H1 (cell line): Measurements from ENCODE around the gene GALNT4. TPM values are rescaled to one million over a fixed set of nuclear protein-coding genes. Genes with fewer than 3 reads are reported as not detected.

Experiments
- CTCF ChIA-PET: fragments of 300-600 bp; sonication (Branson Sonifier 250); formaldehyde crosslinking; loops from one replicate; lab custom pipeline; 2021; ENCODE audit not compliant: partially characterized antibody; lab: Charles Lee
- POLR2A ChIA-PET: fragments of 300-600 bp; sonication (Branson Sonifier 250); formaldehyde crosslinking; loops from one replicate; lab custom pipeline; 2021; ENCODE audit warnings: inconsistent platforms; ENCODE audit not compliant: partially characterized antibody; lab: Charles Lee
- DNase-seq, 2 experiments: peaks; one replicate each; pipeline versions ENCODE4 v3.0.0 to v3.0.0-alpha.2; 2010 to 2022; ENCODE audit warnings: low spot score in 2 of 2, low read depth in 1 of 2, mixed read lengths in 1 of 2
- FAIRE-seq: peaks from 2 replicates; lab custom pipeline; 2011; peaks lifted over from hg19 to GRCh38; lab: Jason Lieb, UNC
- H2AFZ ChIP-seq: 2 replicates; pipeline ENCODE4 v1.8.1; 2012; ENCODE audit warnings: low read length, inconsistent platforms
- H2AK5ac ChIP-seq: 2 replicates; pipeline ENCODE4 v1.6.1; 2013; ENCODE audit warnings: low read depth, low read length
- H2BK120ac ChIP-seq: replicated peaks from 2 replicates; pipeline ENCODE3; 2013; ENCODE audit warnings: low read depth, low read length, inconsistent platforms
- H2BK12ac ChIP-seq: 2 replicates; pipeline ENCODE4 v1.6.1; 2013; ENCODE audit warnings: low read depth, low read length
- H2BK15ac ChIP-seq: 2 replicates; pipeline ENCODE4 v1.6.1; 2013; ENCODE audit warnings: low read length
- H2BK20ac ChIP-seq: 2 replicates; pipeline ENCODE4 v1.6.1; 2013; ENCODE audit warnings: low read length
- H2BK5ac ChIP-seq: 2 replicates; pipeline ENCODE4 v1.6.1; 2013; ENCODE audit warnings: low read depth, low read length
- H3K14ac ChIP-seq: 2 replicates; pipeline ENCODE4 v1.6.1; 2013; ENCODE audit warnings: inconsistent platforms; ENCODE audit not compliant: insufficient read length
- H3K18ac ChIP-seq: 2 replicates; pipeline ENCODE4 v1.6.1; 2013; ENCODE audit warnings: low read length; ENCODE audit errors: extremely low read depth
- H3K23ac ChIP-seq: 2 replicates; pipeline ENCODE4 v1.6.1; 2013; ENCODE audit warnings: inconsistent platforms; ENCODE audit not compliant: insufficient read length
- H3K23me2 ChIP-seq: 2 replicates; pipeline ENCODE4 v1.6.1; 2013; ENCODE audit warnings: low read depth, low read length
- H3K27ac ChIP-seq: 2 replicates; pipeline ENCODE4 v1.6.1; 2011; ENCODE audit warnings: low read depth, low read length, inconsistent platforms
- H3K27me3 ChIP-seq, 4 experiments: replicated peaks in 1 of 4; 1 replicate in 1 of 4; 2 replicates in 3 of 4; pipeline versions ENCODE4 v1.6.1 to v1.8.1; 2011 to 2013; ENCODE audit warnings: low read length in 3 of 4, mild to moderate bottlenecking in 3 of 4, inconsistent platforms in 2 of 4, mixed read lengths in 2 of 4, moderate library complexity in 1 of 4; ENCODE audit not compliant: control insufficient read depth in 3 of 4, insufficient read depth in 3 of 4; ENCODE audit errors: extremely low read depth in 1 of 4
- H3K36me3 ChIP-seq, 4 experiments: 2 replicates each; pipeline versions ENCODE4 v1.6.1 to v1.8.1; 2011 to 2013; ENCODE audit warnings: mild to moderate bottlenecking in 4 of 4, low read length in 3 of 4, moderate library complexity in 2 of 4, control low read depth in 1 of 4, inconsistent platforms in 1 of 4; ENCODE audit not compliant: insufficient read depth in 4 of 4, control insufficient read depth in 2 of 4
- H3K4ac ChIP-seq: replicated peaks from 2 replicates; pipeline ENCODE3; 2013; ENCODE audit warnings: low read length, low read depth, mixed read lengths, inconsistent platforms; ENCODE audit not compliant: insufficient read length
- H3K4me1 ChIP-seq, 4 experiments: replicated peaks in 1 of 4; 1 replicate in 1 of 4; 2 replicates in 3 of 4; pipeline versions ENCODE4 v1.6.1 to v1.8.1; 2011 to 2013; ENCODE audit warnings: low read length in 3 of 4, inconsistent platforms in 2 of 4, mixed read lengths in 1 of 4; ENCODE audit not compliant: insufficient read depth in 4 of 4, control insufficient read depth in 3 of 4
- H3K4me2 ChIP-seq, 2 experiments: 2 replicates each; pipeline versions ENCODE4 v1.6.1 to v1.8.1; 2011 to 2013; ENCODE audit warnings: low read depth in 2 of 2, low read length in 2 of 2, control low read depth in 1 of 2, inconsistent platforms in 1 of 2, mild to moderate bottlenecking in 1 of 2; ENCODE audit not compliant: insufficient read depth in 1 of 2
- H3K4me3 ChIP-seq, 4 experiments: fragments of 200-600, 300-600 bp in 1 of 4; sonication (generic), shearing (Covaris generic), sonication (Bioruptor Twin) in 1 of 4; 2 replicates each; pipeline versions ENCODE4 v1.5.1 to v1.8.1; 2011 to 2016; ENCODE audit warnings: low read length in 4 of 4, low read depth in 3 of 4, control low read depth in 2 of 4, inconsistent platforms in 2 of 4, mild to moderate bottlenecking in 2 of 4, mixed read lengths in 1 of 4, moderate library complexity in 1 of 4; ENCODE audit not compliant: insufficient read depth in 2 of 4; ENCODE audit errors: extremely low read depth in 1 of 4
- H3K56ac ChIP-seq: replicated peaks from 2 replicates; pipeline ENCODE3; 2013; ENCODE audit warnings: low read depth, mild to moderate bottlenecking, mixed read lengths, low read length, inconsistent platforms; ENCODE audit not compliant: insufficient read length
- H3K79me1 ChIP-seq: 2 replicates; pipeline ENCODE4 v1.6.1; 2013; ENCODE audit warnings: low read depth, low read length, control low read depth
- H3K79me2 ChIP-seq, 2 experiments: 2 replicates each; pipeline versions ENCODE4 v1.6.1 to v1.8.1; 2012 to 2013; ENCODE audit warnings: low read length in 2 of 2, mild to moderate bottlenecking in 2 of 2, inconsistent platforms in 1 of 2; ENCODE audit not compliant: insufficient read depth in 2 of 2, control insufficient read depth in 1 of 2
- H3K9ac ChIP-seq, 4 experiments: replicated peaks in 1 of 4; 1 replicate in 1 of 4; 2 replicates in 3 of 4; pipeline versions ENCODE4 v1.6.1 to v1.8.1; 2011 to 2013; ENCODE audit warnings: low read depth in 3 of 4, low read length in 3 of 4, control low read depth in 2 of 4, mild to moderate bottlenecking in 2 of 4, moderate library complexity in 2 of 4, inconsistent platforms in 1 of 4; ENCODE audit errors: extremely low read depth in 1 of 4
- H3K9me3 ChIP-seq, 2 experiments: 2 replicates each; pipeline versions ENCODE4 v1.6.1 to v1.8.1; 2012 to 2013; ENCODE audit warnings: mild to moderate bottlenecking in 2 of 2, moderate library complexity in 2 of 2, control low read depth in 1 of 2, inconsistent platforms in 1 of 2, low read depth in 1 of 2, low read length in 1 of 2, mixed read lengths in 1 of 2; ENCODE audit not compliant: insufficient read depth in 2 of 2
- H4K20me1 ChIP-seq, 2 experiments: replicated peaks in 1 of 2; 2 replicates each; pipeline versions ENCODE3 to v1.8.1; 2011 to 2013; ENCODE audit warnings: inconsistent platforms in 2 of 2, low read length in 2 of 2, mild to moderate bottlenecking in 1 of 2; ENCODE audit not compliant: insufficient read depth in 2 of 2, control insufficient read depth in 1 of 2
- H4K5ac ChIP-seq: 2 replicates; pipeline ENCODE4 v1.6.1; 2013; ENCODE audit warnings: low read length, low read depth, mixed read lengths, inconsistent platforms; ENCODE audit not compliant: insufficient read length
- H4K8ac ChIP-seq: 2 replicates; pipeline ENCODE4 v1.8.0; 2013; ENCODE audit warnings: mild to moderate bottlenecking, moderate library complexity, low read length, inconsistent platforms; ENCODE audit not compliant: insufficient read depth; ENCODE audit errors: extremely low read depth
- H4K91ac ChIP-seq: replicated peaks from 2 replicates; pipeline ENCODE3; 2013; ENCODE audit warnings: low read length, mixed read lengths, inconsistent platforms; ENCODE audit not compliant: insufficient read length
- CEBPB ChIP-seq: IDR thresholded peaks from 2 replicates; pipeline ENCODE4 v1.6.1; 2012; ENCODE audit warnings: low read depth, low read length
- EZH2 ChIP-seq: fragments of 200-600 bp; sonication (generic); IDR thresholded peaks from 2 replicates; pipeline ENCODE4 v1.7.1; 2012; ENCODE audit warnings: low read depth, mild to moderate bottlenecking, moderate library complexity, low read length, inconsistent platforms; ENCODE audit not compliant: severe bottlenecking
- KDM4A ChIP-seq: IDR thresholded peaks from one replicate; pipeline ENCODE4 v1.7.1; 2012; ENCODE audit warnings: low read depth, mild to moderate bottlenecking, moderate library complexity, low read length, inconsistent platforms; ENCODE audit not compliant: severe bottlenecking
- WGBS, 2 experiments: shearing (Covaris generic) in 1 of 2; methylation state at CpG; one replicate each; pipeline versions ENCODE4 v1.1.6 to v1.1.7; 2013 to 2015; ENCODE audit warnings: low lambda C conversion rate in 2 of 2, mixed read lengths in 2 of 2, inconsistent platforms in 1 of 2, low coverage in 1 of 2, missing lambda C conversion rate in 1 of 2; ENCODE audit not compliant: insufficient replicate concordance in 2 of 2, insufficient coverage in 1 of 2, insufficient read length in 1 of 2; ENCODE audit errors: extremely low coverage in 1 of 2, missing lambda C conversion rate in 1 of 2; 5-methylcytosine and 5-hydroxymethylcytosine counted together
- polyA plus RNA-seq, 7 experiments: library from polyadenylated mRNA; depleted of rRNA in 3 of 7; stranded (reverse) in 5 of 7; unstranded in 2 of 7; fragments of >200 nt in 5 of 7; fragments of 200-250 nt in 2 of 7; gene quantifications; 1 replicate in 5 of 7; 2 replicates in 1 of 7; 4 replicates in 1 of 7; pipeline versions ENCODE4 v1.2.1 to v1.2.3, GENCODE V29; 2011 to 2013; ENCODE audit warnings: missing spikeins in 2 of 7, mixed read lengths in 2 of 7
- total RNA-seq: library from RNA; stranded (reverse); fragmentation: NEBNext Ultra II Directional; extraction: Animal tissue kit (Norgen Biotek cat#: 25700); gene quantifications from 2 replicates; pipeline ENCODE4 v1.2.1, GENCODE V29; 2021

The GALNT4 gene
- total and polyA plus RNA-seq, 2 of the 8 experiments (the other 6 are each of a cell fraction or from before 2014, with no cell fraction given) = 0.45 to 3.3 TPM

DNA sequence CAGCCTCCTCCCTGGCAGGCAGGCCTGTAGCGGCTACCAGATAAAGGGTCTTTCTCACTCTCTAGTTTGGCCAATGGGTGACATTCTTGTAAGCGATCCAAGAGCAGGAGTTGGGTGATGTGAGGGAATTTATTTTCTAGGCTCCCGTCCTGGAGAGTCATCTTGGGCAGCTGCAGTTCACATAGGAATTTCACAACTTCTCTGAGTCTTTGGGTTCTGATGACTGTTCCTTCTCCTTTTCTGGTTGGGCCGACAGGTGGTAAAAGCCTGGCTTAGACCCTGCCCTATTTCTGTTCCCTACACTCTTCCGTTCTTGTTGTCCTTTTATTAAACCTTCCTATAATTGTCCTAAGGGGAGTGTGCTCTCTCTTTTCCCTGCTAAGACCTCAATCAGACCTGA is 43.9 kb upstream of the GALNT4 start:
- no peak overlapping the region for H4K8ac ChIP-seq
- H2AFZ ChIP-seq = no peak overlapping the region
- H2BK12ac ChIP-seq = no peak overlapping the region
- no peaks in the 10 kb centered on the region; the same call in 1 of the 2 replicates for H3K23me2 ChIP-seq
- POLR2A ChIA-PET = no interaction called here
- H3K79me1 ChIP-seq = no peaks in the 10 kb centered on the region
- no peak overlapping the region for H3K14ac ChIP-seq
- FAIRE-seq (no peak), DNase-seq (no peak)
- H3K9ac ChIP-seq = no peak overlapping the region
- no peak overlapping the region for H2BK5ac ChIP-seq
- H3K4ac ChIP-seq = no peak overlapping the region
- no peak overlapping the region for H3K4me2 ChIP-seq
- H2AK5ac ChIP-seq = no peak overlapping the region
- H2BK20ac ChIP-seq = no peak overlapping the region
- H3K4me1 ChIP-seq = no peaks in the 10 kb centered on the region
- WGBS, 2 experiments = 87% methylated on average over 5 of the region's 5 CpGs; no CpG with 5 or more reads in 1 of the 2 experiments
- H3K56ac ChIP-seq = no peak overlapping the region
- no peak overlapping the region for H4K91ac ChIP-seq
- no peaks in the 10 kb centered on the region for H3K27me3 ChIP-seq
- no peak overlapping the region for H3K27ac ChIP-seq
- H4K5ac ChIP-seq = no peak overlapping the region
- H2BK120ac ChIP-seq = no peak overlapping the region
- H3K36me3 ChIP-seq = no peaks in the 10 kb centered on the region
- H3K79me2 ChIP-seq = no peaks in the 10 kb centered on the region
- TF ChIP-seq EZH2 = no peak
- no peak for TF ChIP-seq CEBPB
- no peak for TF ChIP-seq KDM4A
- no peak overlapping the region for H2BK15ac ChIP-seq
- CTCF ChIA-PET = no interaction called here
- no peaks in the 10 kb centered on the region for H3K9me3 ChIP-seq
- H4K20me1 ChIP-seq = no peaks in the 10 kb centered on the region
- no peak overlapping the region for H3K4me3 ChIP-seq
- H3K18ac ChIP-seq = no peak overlapping the region
- H3K23ac ChIP-seq = no peak overlapping the region
